Measurements from ENCODE around the gene GABRB1.

- TF ChIP-seq POLR2A (IDR thresholded peaks at IDR 0.05) (no peak), CTCF (IDR thresholded peaks at IDR 0.05) (no peak)
Observed at GRCh38 chr4:47418147-47418546, 386.8 kb downstream of the GABRB1 start.

Measured in thyroid gland (tissue), 4 donors.